Measurements from ENCODE around the gene B3GAT1.

- TF ChIP-seq, protein P1, sequence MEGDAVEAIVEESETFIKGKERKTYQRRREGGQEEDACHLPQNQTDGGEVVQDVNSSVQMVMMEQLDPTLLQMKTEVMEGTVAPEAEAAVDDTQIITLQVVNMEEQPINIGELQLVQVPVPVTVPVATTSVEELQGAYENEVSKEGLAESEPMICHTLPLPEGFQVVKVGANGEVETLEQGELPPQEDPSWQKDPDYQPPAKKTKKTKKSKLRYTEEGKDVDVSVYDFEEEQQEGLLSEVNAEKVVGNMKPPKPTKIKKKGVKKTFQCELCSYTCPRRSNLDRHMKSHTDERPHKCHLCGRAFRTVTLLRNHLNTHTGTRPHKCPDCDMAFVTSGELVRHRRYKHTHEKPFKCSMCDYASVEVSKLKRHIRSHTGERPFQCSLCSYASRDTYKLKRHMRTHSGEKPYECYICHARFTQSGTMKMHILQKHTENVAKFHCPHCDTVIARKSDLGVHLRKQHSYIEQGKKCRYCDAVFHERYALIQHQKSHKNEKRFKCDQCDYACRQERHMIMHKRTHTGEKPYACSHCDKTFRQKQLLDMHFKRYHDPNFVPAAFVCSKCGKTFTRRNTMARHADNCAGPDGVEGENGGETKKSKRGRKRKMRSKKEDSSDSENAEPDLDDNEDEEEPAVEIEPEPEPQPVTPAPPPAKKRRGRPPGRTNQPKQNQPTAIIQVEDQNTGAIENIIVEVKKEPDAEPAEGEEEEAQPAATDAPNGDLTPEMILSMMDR (conservative IDR thresholded peaks at IDR 0.05 in 1 of 2, IDR thresholded peaks at IDR 0.05 in 1 of 2; ENCODE audit: extremely low read depth in 1 of 2, insufficient read depth in 1 of 2, low read depth in 1 of 2, low read length in 2 of 2) = no peak
- TF ChIP-seq EZH2 (IDR thresholded peaks at IDR 0.05; ENCODE audit: borderline replicate concordance, low read length) = no peak
Measured at GRCh38 chr11:134391656-134392055, 20.4 kb downstream of the B3GAT1 start.

Measured in mammary epithelial cell (primary cell).